IMR-90 (cell line): ENCODE results near the gene DNMT3B. TPM values are rescaled to one million over a fixed set of nuclear protein-coding genes. Genes with fewer than 3 reads are reported as not detected.
A peak's percentile ranks its signal among the peaks of the same experiment; 100 is the strongest.

Experiments used
- ATAC-seq: fragments of 200-7000 bp; cut with Tn5 transposase; 2 replicates; pipeline ENCODE4 v1.9.1; 2020; ENCODE audit warnings: low read depth, mild to moderate bottlenecking, moderate library complexity
- BruUV-seq: library from RNA; stranded (reverse); fragments of 400-500 nt; replicated peaks from 2 replicates; lab custom pipeline; 2021; lab: Mats Ljungman, UMichigan
- CTCF ChIA-PET: fragments of 300-600 bp; formaldehyde crosslinking; extraction: SDS; loops from one replicate; lab custom pipeline; 2021; ENCODE audit warnings: antibody characterized with exemption; lab: Yijun Ruan, JAX
- POLR2A ChIA-PET: fragments of 300-600 bp; sonication (Branson Sonifier 250); formaldehyde crosslinking; loops from one replicate; lab custom pipeline; 2022; ENCODE audit warnings: antibody characterized with exemption; ENCODE audit not compliant: unreplicated experiment; lab: Charles Lee
- DNase-seq: peaks from one replicate; pipeline ENCODE4 v3.0.0; 2013
- H2AFZ ChIP-seq: replicated peaks from 2 replicates; pipeline ENCODE3; 2013; ENCODE audit warnings: low read length, mild to moderate bottlenecking; ENCODE audit not compliant: poor library complexity
- H2AK5ac ChIP-seq: 2 replicates; pipeline ENCODE4 v1.6.1; 2013; ENCODE audit warnings: low read depth, low read length, inconsistent platforms
- H2AK9ac ChIP-seq: replicated peaks from 2 replicates; pipeline ENCODE3; 2013; ENCODE audit warnings: mild to moderate bottlenecking, low read depth, low read length, moderate library complexity; ENCODE audit not compliant: poor library complexity
- H2BK120ac ChIP-seq: 2 replicates; pipeline ENCODE4 v1.6.1; 2013; ENCODE audit warnings: low read depth, low read length, inconsistent platforms
- H2BK15ac ChIP-seq: 3 replicates; pipeline ENCODE4 v1.6.1; 2013; ENCODE audit warnings: low read depth, low read length, inconsistent platforms
- H2BK20ac ChIP-seq: 2 replicates; pipeline ENCODE4 v1.6.1; 2013; ENCODE audit warnings: low read depth, mild to moderate bottlenecking, inconsistent platforms, low read length, moderate library complexity
- H2BK5ac ChIP-seq: 2 replicates; pipeline ENCODE4 v1.6.1; 2013; ENCODE audit warnings: mild to moderate bottlenecking, low read depth, low read length, inconsistent platforms; ENCODE audit not compliant: poor library complexity, severe bottlenecking
- H3K14ac ChIP-seq: replicated peaks from 2 replicates; pipeline ENCODE4 v1.6.1; 2013; ENCODE audit warnings: low read depth, low read length, inconsistent platforms
- H3K18ac ChIP-seq: 2 replicates; pipeline ENCODE4 v1.6.1; 2013; ENCODE audit warnings: low read depth, low read length, control low read depth
- H3K23ac ChIP-seq: 2 replicates; pipeline ENCODE4 v1.6.1; 2013; ENCODE audit warnings: low read depth, low read length, inconsistent platforms
- H3K27ac ChIP-seq: 2 replicates; pipeline ENCODE4 v1.5.1; 2013; ENCODE audit warnings: mild to moderate bottlenecking, control low read depth, low read length; ENCODE audit not compliant: insufficient read depth
- H3K27me3 ChIP-seq: 2 replicates; pipeline ENCODE4 v1.6.1; 2013; ENCODE audit warnings: low read length; ENCODE audit not compliant: control insufficient read depth, insufficient read depth
- H3K36me3 ChIP-seq: 2 replicates; pipeline ENCODE4 v1.6.1; 2013; ENCODE audit warnings: low read length, mixed read lengths; ENCODE audit not compliant: control insufficient read depth, insufficient read depth
- H3K4ac ChIP-seq: 2 replicates; pipeline ENCODE4 v1.6.1; 2013; ENCODE audit warnings: low read depth, low read length, inconsistent platforms
- H3K4me1 ChIP-seq: 2 replicates; pipeline ENCODE4 v1.6.1; 2013; ENCODE audit warnings: low read length, mixed read lengths; ENCODE audit not compliant: control insufficient read depth, insufficient read depth
- H3K4me2 ChIP-seq: 2 replicates; pipeline ENCODE4 v1.6.1; 2013; ENCODE audit warnings: low read depth, mild to moderate bottlenecking, control low read depth, low read length, moderate library complexity
- H3K4me3 ChIP-seq: 2 replicates; pipeline ENCODE4 v1.5.1; 2013; ENCODE audit warnings: low read depth, mild to moderate bottlenecking, control low read depth, low read length, moderate library complexity; ENCODE audit not compliant: insufficient read depth
- H3K56ac ChIP-seq: 2 replicates; pipeline ENCODE4 v1.6.1; 2013; ENCODE audit warnings: low read length, inconsistent platforms; ENCODE audit not compliant: insufficient read depth; ENCODE audit errors: extremely low read depth
- H3K79me1 ChIP-seq, 2 experiments: 2 replicates each; pipeline ENCODE4 v1.6.1; 2013; ENCODE audit warnings: low read length in 2 of 2, inconsistent platforms in 1 of 2, low read depth in 1 of 2
- H3K9ac ChIP-seq: 2 replicates; pipeline ENCODE4 v1.6.1; 2013; ENCODE audit warnings: low read depth, low read length, control low read depth
- H3K9me1 ChIP-seq: 2 replicates; pipeline ENCODE4 v1.6.1; 2013; ENCODE audit warnings: low read length, inconsistent platforms; ENCODE audit not compliant: insufficient read depth
- H3K9me3 ChIP-seq: 2 replicates; pipeline ENCODE4 v1.6.1; 2013; ENCODE audit warnings: low read length; ENCODE audit not compliant: control insufficient read depth, insufficient read depth
- H4K20me1 ChIP-seq: 2 replicates; pipeline ENCODE4 v1.6.1; 2013; ENCODE audit warnings: low read length, inconsistent platforms; ENCODE audit not compliant: insufficient read depth
- H4K5ac ChIP-seq: 2 replicates; pipeline ENCODE4 v1.6.1; 2013; ENCODE audit warnings: mild to moderate bottlenecking, low read depth, low read length, control low read depth
- H4K8ac ChIP-seq, 2 experiments: 2 replicates each; pipeline ENCODE4 v1.6.1; 2013; ENCODE audit warnings: low read depth in 2 of 2, low read length in 2 of 2, control low read depth in 1 of 2, inconsistent platforms in 1 of 2
- H4K91ac ChIP-seq: 2 replicates; pipeline ENCODE4 v1.6.1; 2013; ENCODE audit warnings: low read depth, low read length, inconsistent platforms; ENCODE audit not compliant: insufficient read depth
- POLR2A ChIP-seq: IDR thresholded peaks from 2 replicates; pipeline ENCODE4 v1.6.1; 2012; ENCODE audit warnings: mild to moderate bottlenecking, low read depth, low read length
- RAD21 ChIP-seq: IDR thresholded peaks from 2 replicates; pipeline ENCODE4 v1.6.1; 2012; ENCODE audit warnings: low read length, improper control_type of control experiment
- RCOR1 ChIP-seq: IDR thresholded peaks from 2 replicates; pipeline ENCODE4 v1.6.1; 2012; ENCODE audit warnings: mild to moderate bottlenecking, low read length, improper control_type of control experiment; ENCODE audit not compliant: insufficient replicate concordance
- USF2 ChIP-seq: fragments of 150-350 bp; IDR thresholded peaks from 2 replicates; pipeline ENCODE4 v1.6.1; 2017; ENCODE audit warnings: mild to moderate bottlenecking, antibody characterized with exemption, low read length, low read depth
- WGBS, 2 experiments: methylation state at CpG; one replicate each; pipeline versions ENCODE4 v1.1.5 to v1.1.7; 2013; ENCODE audit warnings: missing lambda C conversion rate in 2 of 2; ENCODE audit not compliant: insufficient read length in 1 of 2; ENCODE audit errors: extremely low coverage in 2 of 2; 5-methylcytosine and 5-hydroxymethylcytosine counted together
- dilution Hi-C: fragments of 300-500 bp; cut with HindIII; formaldehyde crosslinking; loops from one replicate; pipeline ENCODE4 v1.14.3; 2018; ENCODE audit warnings: low sequenced_read_pairs; ENCODE audit not compliant: unreplicated experiment
- in situ Hi-C: fragments of 300-500 bp; cut with MboI; formaldehyde crosslinking; loops from 3 replicates; pipeline ENCODE4 v1.14.3; 2019; ENCODE audit warnings: low sequenced_read_pairs, inconsistent platforms, mixed read lengths
- intact Hi-C: fragments of 100-400 bp; cut with micrococcal nuclease; formaldehyde crosslinking; loops from 2 replicates; pipeline ENCODE4 v1.10.0; 2022
- polyA plus RNA-seq, 3 experiments: library from polyadenylated mRNA; depleted of rRNA; stranded (reverse); fragments of >200 nt; gene quantifications; 2 replicates each; pipeline ENCODE4 v1.2.3, GENCODE V29; 2012; ENCODE audit warnings: low replicate concordance in 1 of 3
- total RNA-seq: library from RNA; depleted of rRNA; stranded (reverse); fragments of >200 nt; gene quantifications from 2 replicates; pipeline ENCODE4 v1.2.3, GENCODE V29; 2012

Gene DNMT3B
- total and polyA plus RNA-seq, 2 of the 4 experiments (the other 2 are of a cell fraction) = 1.3 to 1.9 TPM

- Histone ChIP-seq H3K36me3 (peaks cover 6% of the 10 kb centered on the region), H3K9ac (no peak overlapping the region), H3K18ac (no peak overlapping the region), H2BK20ac (no peak overlapping the region), H2BK5ac (no peak overlapping the region), H3K4me1 (peaks cover 27% of the 10 kb centered on the region), H3K27ac (no peak overlapping the region; the same call in 1 of the 2 replicates), H3K4ac (no peak overlapping the region), H3K23ac (0 out of 2 replicates have a peak overlapping the region, but pooled peaks have one; percentile 23), H2AK5ac (no peak overlapping the region), H3K4me2 (peak overlapping the region; percentile 12; the same call in 1 of the 2 replicates), H2AFZ (no peak overlapping the region), H3K9me1 (peaks cover 30% of the 10 kb centered on the region), H3K79me1 (peaks cover 0 to 46% of the 10 kb centered on the region in 2 experiments; a peak in 3 of 4 replicates), H3K14ac (no peak overlapping the region; the same call in 1 of the 2 replicates), H2BK15ac (no peak overlapping the region), H3K9me3 (no peaks in the 10 kb centered on the region), H3K56ac (no peak overlapping the region), H3K4me3 (no peak overlapping the region), H4K20me1 (peaks cover 63% of the 10 kb centered on the region), H4K91ac (no peak overlapping the region), H2AK9ac (no peak overlapping the region), H4K5ac (no peak overlapping the region), H3K27me3 (no peaks in the 10 kb centered on the region), H4K8ac (no peak overlapping the region), H2BK120ac (no peak overlapping the region)
- dilution Hi-C loops (no loop called here), intact Hi-C loops (no loop called here), in situ Hi-C loops (no loop called here)
- no peak for ATAC-seq
- BruUV-seq = no TSS peak
- CTCF ChIA-PET = interaction anchor here (0.7 kb wide), 1 partner anchor 63 kb away, joined by 3 read pairs; no protein-coding TSS in a partner anchor
- no peak for DNase-seq
- TF ChIP-seq RAD21 = no peak
- TF ChIP-seq RCOR1 = no peak
- no peak for TF ChIP-seq POLR2A
- TF ChIP-seq USF2 = no peak
- WGBS, 2 experiments = 100% methylated on average over 1 of the region's 5 CpGs; no CpG with 5 or more reads in 1 of the 2 experiments
- POLR2A ChIA-PET = no interaction called here
Measured at GRCh38 chr20:32822225-32822624, 60.0 kb downstream of the DNMT3B start.
